Smooth muscle cell of the brain vasculature (primary cell): Measurements from ENCODE around the gene C3orf70.
"Not testable (repeated sequence)": the region's sequence is repeated elsewhere in the genome, so short reads cannot be mapped to it uniquely, and the experiment has no call there.

Experiments
- DNase-seq: peaks from one replicate; pipeline ENCODE4 v3.0.0-alpha.2; 2012; ENCODE audit warnings: low read depth, low spot score

Gene C3orf70

GRCh38 chr3:185151101-185151963 lies 1.5 kb downstream of the C3orf70 start:
- no peak for DNase-seq

GRCh38 chr3:185150561-185150960 lies 2.3 kb downstream of the C3orf70 start:
- DNase-seq: no peak

GRCh38 chr3:185149591-185149990 lies 3.3 kb downstream of the C3orf70 start:
- DNase-seq: no peak

- no peak for DNase-seq
Observed at GRCh38 chr3:185145511-185145910, 7.3 kb downstream of the C3orf70 start.

GRCh38 chr3:185144784-185145183 lies 8.1 kb downstream of the C3orf70 start:
- no peak for DNase-seq

GRCh38 chr3:185137821-185138220 lies 15.0 kb downstream of the C3orf70 start:
- no peak for DNase-seq

- no peak for DNase-seq
Observed at GRCh38 chr3:185134509-185134908, 18.4 kb downstream of the C3orf70 start.

GRCh38 chr3:185131602-185132256 lies 21.1 kb downstream of the C3orf70 start:
- DNase-seq: no peak

GRCh38 chr3:185129083-185129482 lies 23.8 kb downstream of the C3orf70 start:
- DNase-seq: no peak

GRCh38 chr3:185126201-185126600 lies 26.7 kb downstream of the C3orf70 start:
- DNase-seq: no peak

GRCh38 chr3:185120126-185120525 lies 32.7 kb downstream of the C3orf70 start:
- no peak for DNase-seq

GRCh38 chr3:185115371-185115770 lies 37.5 kb downstream of the C3orf70 start:
- DNase-seq: no peak

- no peak for DNase-seq
Observed at GRCh38 chr3:185114756-185115155, 38.1 kb downstream of the C3orf70 start.

- no peak for DNase-seq
Observed at GRCh38 chr3:185112186-185112585, 40.7 kb downstream of the C3orf70 start.

- not testable (repeated sequence) for DNase-seq
Observed at GRCh38 chr3:185109012-185109411, 43.8 kb downstream of the C3orf70 start.

- DNase-seq: not testable (repeated sequence)
Observed at GRCh38 chr3:185106256-185106890, 46.5 kb downstream of the C3orf70 start.

- no peak for DNase-seq
Observed at GRCh38 chr3:185103359-185104127, 49.3 kb downstream of the C3orf70 start.

- no peak for DNase-seq
Observed at GRCh38 chr3:185094697-185095096, 58.2 kb downstream of the C3orf70 start.

- no peak for DNase-seq
Observed at GRCh38 chr3:185093116-185093515, 59.7 kb downstream of the C3orf70 start.

GRCh38 chr3:185090811-185091210 lies 62.0 kb downstream of the C3orf70 start:
- DNase-seq: no peak

GRCh38 chr3:185089751-185090150 lies 63.1 kb downstream of the C3orf70 start:
- no peak for DNase-seq

GRCh38 chr3:185089343-185089742 lies 63.5 kb downstream of the C3orf70 start:
- no peak for DNase-seq
